Measurements from ENCODE around the gene TBC1D14.

The TBC1D14 gene

DNA sequence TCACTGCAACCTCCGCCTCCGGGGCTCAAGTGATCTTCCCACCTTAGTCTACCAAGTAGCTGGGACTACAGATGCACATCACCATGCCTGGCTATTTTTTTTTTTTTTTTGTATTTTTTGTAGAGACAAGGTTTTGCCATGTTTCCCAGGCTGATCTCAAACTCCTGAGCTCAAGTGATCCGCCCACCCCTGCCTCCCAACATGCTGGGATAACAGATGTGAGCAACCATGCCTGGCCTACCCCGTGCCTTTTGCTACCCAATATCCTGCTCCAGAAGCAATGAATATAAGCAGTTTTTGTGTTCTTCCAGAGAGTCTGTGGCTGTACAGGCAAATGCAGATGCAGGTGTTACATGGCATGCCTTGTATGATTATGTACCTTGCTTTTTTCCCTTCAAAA, 50.5 kb downstream of the TBC1D14 start:
- TF ChIP-seq, protein P1, sequence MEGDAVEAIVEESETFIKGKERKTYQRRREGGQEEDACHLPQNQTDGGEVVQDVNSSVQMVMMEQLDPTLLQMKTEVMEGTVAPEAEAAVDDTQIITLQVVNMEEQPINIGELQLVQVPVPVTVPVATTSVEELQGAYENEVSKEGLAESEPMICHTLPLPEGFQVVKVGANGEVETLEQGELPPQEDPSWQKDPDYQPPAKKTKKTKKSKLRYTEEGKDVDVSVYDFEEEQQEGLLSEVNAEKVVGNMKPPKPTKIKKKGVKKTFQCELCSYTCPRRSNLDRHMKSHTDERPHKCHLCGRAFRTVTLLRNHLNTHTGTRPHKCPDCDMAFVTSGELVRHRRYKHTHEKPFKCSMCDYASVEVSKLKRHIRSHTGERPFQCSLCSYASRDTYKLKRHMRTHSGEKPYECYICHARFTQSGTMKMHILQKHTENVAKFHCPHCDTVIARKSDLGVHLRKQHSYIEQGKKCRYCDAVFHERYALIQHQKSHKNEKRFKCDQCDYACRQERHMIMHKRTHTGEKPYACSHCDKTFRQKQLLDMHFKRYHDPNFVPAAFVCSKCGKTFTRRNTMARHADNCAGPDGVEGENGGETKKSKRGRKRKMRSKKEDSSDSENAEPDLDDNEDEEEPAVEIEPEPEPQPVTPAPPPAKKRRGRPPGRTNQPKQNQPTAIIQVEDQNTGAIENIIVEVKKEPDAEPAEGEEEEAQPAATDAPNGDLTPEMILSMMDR (conservative IDR thresholded peaks at IDR 0.05; ENCODE audit: low read length): no peak
- no peak for TF ChIP-seq EZH2phosphoT487 (IDR thresholded peaks at IDR 0.05; ENCODE audit: borderline replicate concordance)

DNA sequence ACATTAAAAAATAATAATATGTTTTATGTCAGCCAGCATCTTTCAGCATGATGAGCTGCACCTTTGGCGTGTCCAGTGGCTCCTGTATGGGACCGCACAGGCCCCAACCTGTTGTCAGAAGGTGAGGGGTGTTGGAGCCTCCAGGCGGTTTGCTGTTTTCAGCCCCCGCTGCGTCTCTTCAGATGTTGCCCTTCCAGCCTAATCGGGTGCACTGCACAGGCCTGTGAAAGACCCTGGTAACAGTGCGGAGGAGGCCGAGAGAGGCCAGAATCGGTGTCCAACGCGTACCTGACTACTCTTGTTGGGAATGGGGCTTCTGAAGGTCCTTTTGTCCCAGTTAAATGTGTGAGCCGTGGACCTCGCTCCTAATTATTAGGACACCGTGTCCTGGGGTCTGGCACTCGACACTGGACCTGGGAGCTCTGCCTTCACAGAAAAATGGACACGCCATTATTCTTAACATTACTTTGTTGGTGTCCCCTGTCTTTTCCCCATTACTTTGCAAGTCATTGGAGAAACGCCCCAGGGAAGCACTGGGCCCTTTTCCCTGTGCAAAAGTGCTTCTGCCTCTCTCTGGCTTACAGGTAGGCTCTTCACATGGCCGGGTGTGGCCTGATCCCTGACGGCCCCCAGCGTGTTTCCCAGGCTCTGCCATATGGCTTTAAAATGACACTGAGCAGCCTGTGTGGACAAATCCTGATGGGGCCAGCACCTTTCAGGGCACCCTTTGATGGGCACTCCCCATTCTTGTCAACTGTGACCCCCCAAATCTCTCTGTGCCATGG, 51.2 kb downstream of the TBC1D14 start:
- no peak overlapping the region for H3K9ac ChIP-seq (ENCODE audit: low read depth, low read length, poor library complexity, severe bottlenecking)
- H3K27me3 ChIP-seq (ENCODE audit: insufficient read depth, low read length, poor library complexity, severe bottlenecking): no peaks in the 10 kb centered on the region
- no peaks in the 10 kb centered on the region for H3K4me1 ChIP-seq (ENCODE audit: insufficient read depth, low read length, poor library complexity, severe bottlenecking)

More for the DNA sequence above, 50.5 kb downstream of the TBC1D14 start:
- Histone ChIP-seq H3K79me2 (ENCODE audit: insufficient read depth, low read length) (no peaks in the 10 kb centered on the region; the same call in 1 of the 2 replicates), H3K9ac (ENCODE audit: low read depth, low read length, poor library complexity, severe bottlenecking) (no peak overlapping the region), H3K9me3 (ENCODE audit: insufficient read depth, low read depth, low read length) (no peaks in the 10 kb centered on the region), H3F3A (ENCODE audit: low read depth) (no peaks in the 10 kb centered on the region), H3K36me3 (ENCODE audit: insufficient read depth, low read length) (no peaks in the 10 kb centered on the region), H3K27me3 (ENCODE audit: insufficient read depth, low read length, poor library complexity, severe bottlenecking) (no peaks in the 10 kb centered on the region), H3K4me3 (ENCODE audit: low read length, poor library complexity, severe bottlenecking) (no peak overlapping the region), H3K9me2 (replicated peaks; ENCODE audit: low read depth, low read length) (no peaks in the 10 kb centered on the region), H4K20me1 (ENCODE audit: insufficient read depth, low read length, poor library complexity, severe bottlenecking) (no peaks in the 10 kb centered on the region), H3K4me1 (ENCODE audit: insufficient read depth, low read length, poor library complexity, severe bottlenecking) (no peaks in the 10 kb centered on the region), H3K4me2 (ENCODE audit: low read depth, low read length, poor library complexity, severe bottlenecking) (no peak overlapping the region), H2AFZ (ENCODE audit: low read length) (no peak overlapping the region)

DNA sequence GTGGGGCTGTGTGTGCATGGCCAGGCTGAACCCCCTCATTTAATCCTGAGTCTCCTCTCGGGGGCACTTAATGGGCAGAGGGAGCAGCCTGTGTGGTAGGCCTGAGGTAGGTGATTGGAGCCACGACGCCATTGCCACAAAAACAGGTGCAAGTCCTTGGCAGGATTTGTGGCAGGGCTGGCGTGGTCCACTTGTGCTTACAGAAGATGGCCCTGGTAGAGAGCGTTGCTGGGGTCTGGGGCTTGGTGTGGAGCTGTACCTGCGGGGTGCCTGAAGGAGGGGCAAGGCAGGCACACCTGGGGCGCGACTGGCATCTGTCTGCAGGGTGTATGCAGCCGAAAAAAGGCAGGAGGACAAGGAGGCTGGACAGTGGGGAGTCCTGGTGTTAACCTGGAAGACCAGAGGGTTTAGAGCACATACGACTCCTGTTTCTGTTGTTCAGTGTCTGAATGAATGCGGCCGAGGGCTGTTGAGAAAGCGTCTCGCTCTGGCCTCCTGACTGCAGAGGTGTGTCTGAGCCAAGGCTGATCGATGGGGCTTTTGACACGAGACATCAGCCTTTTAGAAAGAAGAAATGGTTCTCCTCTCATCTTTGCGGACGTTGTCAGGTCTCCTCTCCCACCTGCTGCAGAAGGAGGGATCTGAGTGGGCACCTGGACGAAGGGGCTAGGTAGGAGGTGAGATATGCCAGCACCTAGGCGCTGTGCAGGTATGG, 52.0 kb downstream of the TBC1D14 start:
- Histone ChIP-seq H3K9me3 (ENCODE audit: insufficient read depth, low read depth, low read length) (no peaks in the 10 kb centered on the region), H3K79me2 (ENCODE audit: insufficient read depth, low read length) (no peaks in the 10 kb centered on the region), H3K4me1 (ENCODE audit: insufficient read depth, low read length, poor library complexity, severe bottlenecking) (no peaks in the 10 kb centered on the region), H3K9ac (ENCODE audit: low read depth, low read length, poor library complexity, severe bottlenecking) (no peak overlapping the region), H3K27me3 (ENCODE audit: insufficient read depth, low read length, poor library complexity, severe bottlenecking) (no peaks in the 10 kb centered on the region), H3F3A (ENCODE audit: low read depth) (no peaks in the 10 kb centered on the region), H2AFZ (ENCODE audit: low read length) (no peak overlapping the region), H3K36me3 (ENCODE audit: insufficient read depth, low read length) (no peaks in the 10 kb centered on the region), H3K9me2 (replicated peaks; ENCODE audit: low read depth, low read length) (no peaks in the 10 kb centered on the region), H3K4me3 (ENCODE audit: low read length, poor library complexity, severe bottlenecking) (no peak overlapping the region), H3K4me2 (ENCODE audit: low read depth, low read length, poor library complexity, severe bottlenecking) (no peak overlapping the region), H4K20me1 (ENCODE audit: insufficient read depth, low read length, poor library complexity, severe bottlenecking) (no peaks in the 10 kb centered on the region)
- TF ChIP-seq, protein P1 (conservative IDR thresholded peaks at IDR 0.05; ENCODE audit: low read length): no peak
- no peak for TF ChIP-seq EZH2phosphoT487 (IDR thresholded peaks at IDR 0.05; ENCODE audit: borderline replicate concordance)

More for the DNA sequence above, 51.2 kb downstream of the TBC1D14 start:
- Histone ChIP-seq H3K79me2 (ENCODE audit: insufficient read depth, low read length) (no peaks in the 10 kb centered on the region), H4K20me1 (ENCODE audit: insufficient read depth, low read length, poor library complexity, severe bottlenecking) (no peaks in the 10 kb centered on the region), H3K4me2 (ENCODE audit: low read depth, low read length, poor library complexity, severe bottlenecking) (no peak overlapping the region), H2AFZ (ENCODE audit: low read length) (no peak overlapping the region), H3K36me3 (ENCODE audit: insufficient read depth, low read length) (no peaks in the 10 kb centered on the region), H3K9me2 (replicated peaks; ENCODE audit: low read depth, low read length) (no peaks in the 10 kb centered on the region), H3F3A (ENCODE audit: low read depth) (no peaks in the 10 kb centered on the region), H3K9me3 (ENCODE audit: insufficient read depth, low read depth, low read length) (no peaks in the 10 kb centered on the region), H3K4me3 (ENCODE audit: low read length, poor library complexity, severe bottlenecking) (no peak overlapping the region)
- TF ChIP-seq EZH2phosphoT487 (IDR thresholded peaks at IDR 0.05; ENCODE audit: borderline replicate concordance): no peak
- TF ChIP-seq, protein P1 (conservative IDR thresholded peaks at IDR 0.05; ENCODE audit: low read length): no peak

All from Loucy (cell line).